KMS-11 (cell line): ENCODE data around the gene MCC.

Source experiments
- H2AFZ ChIP-seq: fragments of 200-600 bp; sonication (generic); 2 replicates; pipeline ENCODE4 v1.6.1; 2016; ENCODE audit warnings: antibody characterized with exemption, mixed run types, low read depth
- H3K27ac ChIP-seq: fragments of 200-600 bp; sonication (generic); 2 replicates; pipeline ENCODE4 v1.6.1; 2016; ENCODE audit warnings: mild to moderate bottlenecking, mixed run types
- H3K27me3 ChIP-seq: fragments of 200-600 bp; sonication (generic); 2 replicates; pipeline ENCODE4 v1.6.1; 2017; ENCODE audit warnings: mild to moderate bottlenecking, low read depth, mixed run types, moderate library complexity; ENCODE audit not compliant: insufficient read depth
- H3K36me3 ChIP-seq: fragments of 200-600 bp; sonication (generic); 2 replicates; pipeline ENCODE4 v1.6.1; 2017; ENCODE audit warnings: mild to moderate bottlenecking, mixed run types; ENCODE audit not compliant: insufficient read depth
- H3K4me1 ChIP-seq: fragments of 200-600 bp; sonication (generic); 2 replicates; pipeline ENCODE4 v1.6.1; 2016; ENCODE audit warnings: mild to moderate bottlenecking, low read depth, mixed run types; ENCODE audit not compliant: poor library complexity, severe bottlenecking
- H3K4me2 ChIP-seq: fragments of 200-600 bp; sonication (generic); 2 replicates; pipeline ENCODE4 v1.7.0; 2016; ENCODE audit warnings: mild to moderate bottlenecking, mixed run types
- H3K4me3 ChIP-seq: fragments of 200-600 bp; sonication (generic); IDR thresholded peaks from 2 replicates; pipeline ENCODE4 v1.6.1; 2017; ENCODE audit warnings: low read depth, low read length, mixed read lengths; ENCODE audit not compliant: insufficient read depth
- H3K79me2 ChIP-seq: fragments of 200-600 bp; sonication (generic); 2 replicates; pipeline ENCODE4 v1.6.1; 2016; ENCODE audit warnings: low read depth, mixed run types; ENCODE audit not compliant: insufficient read depth
- H3K9ac ChIP-seq: fragments of 200-600 bp; sonication (generic); 2 replicates; pipeline ENCODE4 v1.6.1; 2016; ENCODE audit warnings: mild to moderate bottlenecking, mixed run types
- H4K20me1 ChIP-seq: fragments of 200-600 bp; sonication (generic); 2 replicates; pipeline ENCODE4 v1.6.1; 2016; ENCODE audit warnings: mild to moderate bottlenecking, mixed run types; ENCODE audit not compliant: insufficient read depth
- CTCF ChIP-seq: fragments of 200-600 bp; sonication (generic); conservative IDR thresholded peaks from 2 replicates; pipeline ENCODE4 v1.6.1; 2017; ENCODE audit warnings: low read depth, mild to moderate bottlenecking, antibody characterized with exemption, low read length, moderate library complexity, mixed read lengths

Gene MCC

GRCh38 chr5:113047733-113048652 lies 440.3 kb downstream of the MCC start:
- no peaks in the 10 kb centered on the region for H3K79me2 ChIP-seq
- no peaks in the 10 kb centered on the region for H3K4me1 ChIP-seq
- no peak overlapping the region for H3K4me2 ChIP-seq
- H3K36me3 ChIP-seq: no peaks in the 10 kb centered on the region
- no peaks in the 10 kb centered on the region for H4K20me1 ChIP-seq
- H2AFZ ChIP-seq: no peak overlapping the region
- no peak overlapping the region for H3K4me3 ChIP-seq
- no peak for TF ChIP-seq CTCF
- H3K9ac ChIP-seq: no peak overlapping the region
- H3K27ac ChIP-seq: no peak overlapping the region
- H3K27me3 ChIP-seq: no peaks in the 10 kb centered on the region

- H3K4me2 ChIP-seq: no peak overlapping the region
- no peak for TF ChIP-seq CTCF
- no peaks in the 10 kb centered on the region for H3K27me3 ChIP-seq
- no peak overlapping the region for H3K27ac ChIP-seq
- H3K9ac ChIP-seq: no peak overlapping the region
- H2AFZ ChIP-seq: no peak overlapping the region
- H3K36me3 ChIP-seq: no peaks in the 10 kb centered on the region
- no peaks in the 10 kb centered on the region for H4K20me1 ChIP-seq
- H3K4me1 ChIP-seq: no peaks in the 10 kb centered on the region
- no peak overlapping the region for H3K4me3 ChIP-seq
- H3K79me2 ChIP-seq: no peaks in the 10 kb centered on the region
These were observed 441.0 kb downstream of the MCC start for GRCh38 chr5:113047234-113047633.

DNA sequence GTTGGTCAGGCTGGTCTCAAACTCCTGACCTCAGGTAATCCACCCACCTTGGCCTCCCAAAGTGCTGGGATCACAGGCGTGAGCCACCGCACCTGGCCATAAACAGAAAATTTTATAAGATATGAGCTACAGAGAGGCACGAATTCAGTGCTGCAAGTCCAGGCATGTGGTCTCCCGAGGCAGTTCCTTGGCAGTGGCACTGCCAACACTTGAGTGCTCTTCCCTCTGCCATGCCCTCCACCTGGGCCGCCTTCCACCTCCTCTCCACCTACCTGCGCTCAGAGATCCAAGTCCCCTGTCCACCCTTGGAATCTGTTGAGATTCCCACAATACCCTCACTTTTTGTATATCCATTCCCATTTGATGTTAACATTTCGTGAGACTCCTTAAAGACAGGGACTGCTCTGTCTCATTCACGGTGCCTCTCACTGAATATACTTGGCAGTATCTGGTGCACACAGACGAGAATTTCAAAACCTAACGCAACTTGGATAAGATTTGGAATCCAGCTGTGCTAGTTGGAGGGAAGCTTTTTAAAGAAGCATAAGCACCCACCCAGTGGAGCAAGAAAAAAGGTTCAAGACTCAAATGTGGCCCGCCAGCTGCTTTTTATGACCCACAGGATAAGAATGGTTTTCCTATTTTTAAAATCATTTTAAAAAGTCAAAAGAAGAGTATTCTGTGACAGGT lies 443.3 kb downstream of the MCC start:
- no peak for TF ChIP-seq CTCF
- Histone ChIP-seq H3K4me3 (no peak overlapping the region), H2AFZ (no peak overlapping the region), H3K4me1 (no peaks in the 10 kb centered on the region), H3K27me3 (no peaks in the 10 kb centered on the region), H3K36me3 (no peaks in the 10 kb centered on the region), H3K79me2 (no peaks in the 10 kb centered on the region), H4K20me1 (no peaks in the 10 kb centered on the region), H3K27ac (no peak overlapping the region), H3K4me2 (no peak overlapping the region), H3K9ac (no peak overlapping the region)

- no peaks in the 10 kb centered on the region for H3K36me3 ChIP-seq
- no peak overlapping the region for H3K9ac ChIP-seq
- no peaks in the 10 kb centered on the region for H4K20me1 ChIP-seq
- H3K4me3 ChIP-seq: no peak overlapping the region
- no peaks in the 10 kb centered on the region for H3K4me1 ChIP-seq
- no peaks in the 10 kb centered on the region for H3K27me3 ChIP-seq
- H2AFZ ChIP-seq: no peak overlapping the region
- TF ChIP-seq CTCF: no peak
- no peak overlapping the region for H3K27ac ChIP-seq
- H3K4me2 ChIP-seq: no peak overlapping the region
- H3K79me2 ChIP-seq: no peaks in the 10 kb centered on the region
These were observed 444.7 kb downstream of the MCC start for GRCh38 chr5:113043491-113043931.
